AG09319 (cell line): ENCODE measurements around the gene AP3D1.
"Not testable (repeated sequence)": the region's sequence is repeated elsewhere in the genome, so short reads cannot be mapped to it uniquely, and the experiment has no call there.

Experiments
- DNase-seq: peaks from one replicate; pipeline ENCODE4 v3.0.0-alpha.2; 2010; ENCODE audit warnings: low read depth; ENCODE audit errors: extremely low read depth
- CTCF ChIP-seq: IDR thresholded peaks from 2 replicates; pipeline ENCODE4 v1.5.1; 2011; ENCODE audit warnings: low read depth, mild to moderate bottlenecking, inconsistent platforms, low read length, moderate library complexity

Gene AP3D1

GRCh38 chr19:2151339-2152229 lies at the start of gene AP3D1:
Gene AP3D1, minus strand, starts transcription at chr19:2151566. Its CDS starts 232 bp downstream, at chr19:2151334.
- TF ChIP-seq CTCF = no peak
- DNase-seq = peak; percentile 99

GRCh38 chr19:2200624-2201294 lies 49.4 kb upstream of the AP3D1 start:
- DNase-seq = not testable (repeated sequence)

GRCh38 chr19:2199861-2200623 lies 48.7 kb upstream of the AP3D1 start:
- TF ChIP-seq CTCF = no peak
- no peak for DNase-seq

- DNase-seq = no peak
- TF ChIP-seq CTCF = no peak
Measured at GRCh38 chr19:2199215-2199614, 47.8 kb upstream of the AP3D1 start.

- no peak for DNase-seq
- no peak for TF ChIP-seq CTCF
Measured at GRCh38 chr19:2198317-2198716, 47.0 kb upstream of the AP3D1 start.

- DNase-seq = no peak
- no peak for TF ChIP-seq CTCF
Measured at GRCh38 chr19:2197270-2197669, 45.9 kb upstream of the AP3D1 start.

- TF ChIP-seq CTCF = no peak
- DNase-seq = no peak
Measured at GRCh38 chr19:2195914-2196313, 44.5 kb upstream of the AP3D1 start.
